GM12878 (cell line): ENCODE data around the gene ZNF775. TPM values are rescaled to one million over a fixed set of nuclear protein-coding genes. Genes with fewer than 3 reads are reported as not detected.

Experiments used
- ATAC-seq: fragments of 200-7000 bp; cut with Tn5 transposase; 3 replicates; pipeline ENCODE4 v1.9.1; 2020; ENCODE audit warnings: mild to moderate bottlenecking, moderate library complexity
- BruUV-seq: library from RNA; stranded (reverse); fragments of 400-500 nt; replicated peaks from 2 replicates; lab custom pipeline; 2021; lab: Mats Ljungman, UMichigan
- CTCF ChIA-PET: fragments of 300-600 bp; sonication (Branson Sonifier 250); formaldehyde crosslinking; extraction: SDS; loops from one replicate; lab custom pipeline; 2021; ENCODE audit warnings: inconsistent platforms; lab: Yijun Ruan, JAX
- POLR2A ChIA-PET: fragments of 350-600 bp; formaldehyde crosslinking; extraction: SDS; loops from one replicate; lab custom pipeline; 2021; ENCODE audit warnings: inconsistent platforms; lab: Charles Lee
- RAD21 ChIA-PET: fragments of 300-600 bp; sonication (Branson Sonifier 250); formaldehyde crosslinking; loops from one replicate; lab custom pipeline; 2023; ENCODE audit warnings: antibody characterized with exemption; ENCODE audit not compliant: unreplicated experiment; lab: Charles Lee
- SMC1A ChIA-PET: fragments of 300-600 bp; sonication (Branson Sonifier 250); formaldehyde crosslinking; loops from one replicate; lab custom pipeline; 2023; ENCODE audit not compliant: unreplicated experiment, uncharacterized antibody; lab: Charles Lee
- DNase-seq: peaks from one replicate; pipeline ENCODE4 v3.0.0-alpha.2; 2011; ENCODE audit warnings: low read depth, low spot score
- FAIRE-seq: peaks from 3 replicates; lab custom pipeline; 2011; peaks lifted over from hg19 to GRCh38; lab: Jason Lieb, UNC
- H2AFZ ChIP-seq: 2 replicates; pipeline ENCODE4 v1.6.0; 2011; ENCODE audit warnings: low read depth, low read length, control low read depth; ENCODE audit not compliant: control insufficient read depth
- H3K27ac ChIP-seq: 2 replicates; pipeline ENCODE4 v1.5.1; 2011; ENCODE audit warnings: control low read depth; ENCODE audit not compliant: control insufficient read depth, insufficient read depth
- H3K27me3 ChIP-seq, 2 experiments: replicated peaks in 1 of 2; 2 replicates each; pipeline versions ENCODE4 v1.6.0 to v1.6.1; 2011; ENCODE audit warnings: low read length in 1 of 2; ENCODE audit not compliant: control insufficient read depth in 2 of 2, insufficient read depth in 2 of 2
- H3K36me3 ChIP-seq, 2 experiments: 2 replicates each; pipeline ENCODE4 v1.5.1; 2011; ENCODE audit warnings: low read length in 1 of 2; ENCODE audit not compliant: control insufficient read depth in 2 of 2, insufficient read depth in 2 of 2
- H3K4me1 ChIP-seq: 2 replicates; pipeline ENCODE4 v1.6.1; 2011; ENCODE audit warnings: mild to moderate bottlenecking, low read length, moderate library complexity, mixed read lengths; ENCODE audit not compliant: control insufficient read depth, insufficient read depth
- H3K4me2 ChIP-seq: 2 replicates; pipeline ENCODE4 v1.6.0; 2011; ENCODE audit warnings: control low read depth; ENCODE audit not compliant: control insufficient read depth, insufficient read depth
- H3K4me3 ChIP-seq: fragments of 200-600 bp; sonication (generic); 2 replicates; pipeline ENCODE4 v1.5.1; 2016
- H3K79me2 ChIP-seq: 2 replicates; pipeline ENCODE4 v1.6.0; 2011; ENCODE audit warnings: low read length; ENCODE audit not compliant: control insufficient read depth, insufficient read depth
- H3K9ac ChIP-seq: 2 replicates; pipeline ENCODE4 v1.8.0; 2011; ENCODE audit warnings: low read length, control low read depth, mixed read lengths; ENCODE audit not compliant: control insufficient read depth, insufficient read depth
- H3K9me3 ChIP-seq: replicated peaks from 3 replicates; pipeline ENCODE4 v1.5.1; 2011; ENCODE audit warnings: mild to moderate bottlenecking, low read length; ENCODE audit not compliant: control insufficient read depth, insufficient read depth
- H4K20me1 ChIP-seq: 2 replicates; pipeline ENCODE4 v1.6.0; 2011; ENCODE audit not compliant: control insufficient read depth, insufficient read depth
- CEBPB ChIP-seq, 2 experiments: fragments of 150-350 bp in 1 of 2; IDR thresholded peaks; 2 replicates each; pipeline ENCODE4 v1.6.1; 2012 to 2014; ENCODE audit warnings: low read depth in 2 of 2, low read length in 2 of 2, borderline replicate concordance in 1 of 2, inconsistent platforms in 1 of 2
- ESRRA ChIP-seq: IDR thresholded peaks from 2 replicates; pipeline ENCODE4 v1.6.1; 2012; ENCODE audit warnings: mild to moderate bottlenecking, low read length, improper control_type of control experiment
- RUNX3 ChIP-seq: IDR thresholded peaks from 2 replicates; pipeline ENCODE4 v1.6.1; 2012; ENCODE audit warnings: low read length, inconsistent platforms
- WGBS: methylation state at CpG from one replicate; pipeline ENCODE4 v1.1.6; 2016; ENCODE audit warnings: low lambda C conversion rate; ENCODE audit not compliant: insufficient replicate concordance, insufficient coverage; ENCODE audit errors: missing lambda C conversion rate; 5-methylcytosine and 5-hydroxymethylcytosine counted together
- in situ Hi-C: fragments of 300-500 bp; cut with MboI; formaldehyde crosslinking; loops from 9 replicates; pipeline ENCODE4 v1.14.3; 2018; ENCODE audit warnings: mixed read lengths
- intact Hi-C: fragments of 100-400 bp; cut with micrococcal nuclease; formaldehyde crosslinking; loops from one replicate; pipeline ENCODE4 v1.14.2; 2022; ENCODE audit not compliant: unreplicated experiment
- polyA plus RNA-seq, 11 experiments: library from polyadenylated mRNA; depleted of rRNA in 4 of 11; unstranded in 6 of 11; stranded (reverse) in 5 of 11; fragments of >200 nt; fragmentation: Nextera tagmentation in 4 of 11; fragmentation: Illumina TruSeq in 1 of 11; extraction: Ambion mirVana in 4 of 11; extraction: Trizol in 1 of 11; gene quantifications; 1 replicate in 1 of 11; 2 replicates in 10 of 11; pipeline versions ENCODE4 v1.2.1 to v1.2.3, GENCODE V29; 2011 to 2016; ENCODE audit warnings: inconsistent platforms in 2 of 11, missing spikeins in 2 of 11, low read depth in 1 of 11
- total RNA-seq, 4 experiments: library from RNA; depleted of rRNA in 3 of 4; stranded (reverse); fragments of >200 nt in 3 of 4; fragmentation: Illumina TruSeq in 1 of 4; extraction: Trizol in 1 of 4; gene quantifications; 2 replicates each; pipeline versions ENCODE4 v1.2.1 to v1.2.3, GENCODE V29; 2013 to 2021
- TF ChIP-seq, protein P1 (sequence below): IDR thresholded peaks from 2 replicates; pipeline ENCODE4 v1.6.1; 2011; ENCODE audit warnings: borderline replicate concordance, low read depth, mild to moderate bottlenecking, moderate library complexity, mixed read lengths, low read length; ENCODE audit not compliant: insufficient read depth; ENCODE audit errors: extremely low read length

ZNF775 gene
- total and polyA plus RNA-seq, 10 of the 15 experiments (the other 5 are each of a cell fraction or from before 2014, with no cell fraction given), result 0.05 to 14.3 (median 2.1) TPM

DNA sequence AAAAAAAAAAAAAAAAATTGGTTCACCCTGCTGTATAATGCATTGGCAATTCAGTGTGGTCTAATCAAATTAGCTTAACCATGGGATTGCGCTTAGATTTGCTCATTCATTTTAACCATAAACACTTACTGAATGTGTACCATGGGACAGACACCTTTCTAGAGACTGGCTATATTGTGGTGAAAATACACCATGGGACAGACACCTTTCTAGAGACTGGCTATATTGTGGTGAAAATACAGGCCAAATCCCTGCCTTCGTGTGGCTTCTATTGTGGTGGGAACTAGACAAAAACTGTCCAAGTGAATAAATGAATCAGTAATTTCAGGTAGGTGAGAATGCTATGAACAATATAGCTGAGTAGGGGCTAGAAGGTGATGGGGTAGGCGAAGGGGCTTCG is 20.7 kb upstream of the ZNF775 start:
- FAIRE-seq (peak; percentile 35), DNase-seq (no peak), ATAC-seq (peak; percentile 14)
- H3K4me1 ChIP-seq, result peaks cover 21% of the 10 kb centered on the region
- no peaks in the 10 kb centered on the region for H3K27me3 ChIP-seq
- no peaks in the 10 kb centered on the region for H3K9me3 ChIP-seq
- no peak overlapping the region for H3K4me3 ChIP-seq
- H3K4me2 ChIP-seq, result no peak overlapping the region
- H4K20me1 ChIP-seq, result no peaks in the 10 kb centered on the region
- H3K79me2 ChIP-seq, result no peaks in the 10 kb centered on the region
- intact Hi-C loops (loop anchor here (5.0 kb wide), 1 partner anchor 36 kb away; the partner anchor contains the start of genes ACTR3C and LRRC61), in situ Hi-C loops (no loop called here)
- ChIA-PET CTCF (interaction anchor here (1.0 to 4.9 kb wide), 9 partner anchors 9 to 63 kb away, joined by 3 to 72 read pairs (median 7); a partner anchor contains a TSS), POLR2A (interaction anchor here (1.0 to 1.4 kb wide), 3 partner anchors 11 to 48 kb away, joined by 3 to 6 read pairs (median 5); no protein-coding TSS in a partner anchor), RAD21 (interaction anchor here (1.0 to 4.7 kb wide), 3 partner anchors 11 to 60 kb away, joined by 6 to 26 read pairs (median 16); a partner anchor contains a TSS), SMC1A (interaction anchor here (0.6 to 6.5 kb wide), 10 partner anchors 7 to 757 kb away, joined by 3 to 48 read pairs (median 7); a partner anchor contains a TSS)
- no peak overlapping the region for H2AFZ ChIP-seq
- H3K9ac ChIP-seq, result no peak overlapping the region
- BruUV-seq, result no TSS peak
- WGBS, result 81% methylated on average over 4 of the region's 4 CpGs
- H3K27ac ChIP-seq, result no peak overlapping the region
- no peaks in the 10 kb centered on the region for H3K36me3 ChIP-seq
- TF ChIP-seq CEBPB (IDR thresholded peaks at IDR 0.05; ENCODE audit: borderline replicate concordance in 1 of 2, low read depth in 2 of 2, low read length in 2 of 2), result no peak
- no peak for TF ChIP-seq ESRRA
- TF ChIP-seq, protein P1, sequence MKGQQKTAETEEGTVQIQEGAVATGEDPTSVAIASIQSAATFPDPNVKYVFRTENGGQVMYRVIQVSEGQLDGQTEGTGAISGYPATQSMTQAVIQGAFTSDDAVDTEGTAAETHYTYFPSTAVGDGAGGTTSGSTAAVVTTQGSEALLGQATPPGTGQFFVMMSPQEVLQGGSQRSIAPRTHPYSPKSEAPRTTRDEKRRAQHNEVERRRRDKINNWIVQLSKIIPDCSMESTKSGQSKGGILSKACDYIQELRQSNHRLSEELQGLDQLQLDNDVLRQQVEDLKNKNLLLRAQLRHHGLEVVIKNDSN, result no peak
- TF ChIP-seq RUNX3, result peak; percentile 19; the same call in 1 of the 2 replicates
